GM18508 (cell line): Measurements from ENCODE around the gene NTMT1.

Source experiments
- ATAC-seq: cut with Tn5 transposase; IDR thresholded peaks from one replicate; pipeline ENCODE4 v1.9.1; 2021; ENCODE audit warnings: moderate number of reproducible peaks; ENCODE audit not compliant: insufficient read depth, unreplicated experiment

Gene NTMT1

DNA sequence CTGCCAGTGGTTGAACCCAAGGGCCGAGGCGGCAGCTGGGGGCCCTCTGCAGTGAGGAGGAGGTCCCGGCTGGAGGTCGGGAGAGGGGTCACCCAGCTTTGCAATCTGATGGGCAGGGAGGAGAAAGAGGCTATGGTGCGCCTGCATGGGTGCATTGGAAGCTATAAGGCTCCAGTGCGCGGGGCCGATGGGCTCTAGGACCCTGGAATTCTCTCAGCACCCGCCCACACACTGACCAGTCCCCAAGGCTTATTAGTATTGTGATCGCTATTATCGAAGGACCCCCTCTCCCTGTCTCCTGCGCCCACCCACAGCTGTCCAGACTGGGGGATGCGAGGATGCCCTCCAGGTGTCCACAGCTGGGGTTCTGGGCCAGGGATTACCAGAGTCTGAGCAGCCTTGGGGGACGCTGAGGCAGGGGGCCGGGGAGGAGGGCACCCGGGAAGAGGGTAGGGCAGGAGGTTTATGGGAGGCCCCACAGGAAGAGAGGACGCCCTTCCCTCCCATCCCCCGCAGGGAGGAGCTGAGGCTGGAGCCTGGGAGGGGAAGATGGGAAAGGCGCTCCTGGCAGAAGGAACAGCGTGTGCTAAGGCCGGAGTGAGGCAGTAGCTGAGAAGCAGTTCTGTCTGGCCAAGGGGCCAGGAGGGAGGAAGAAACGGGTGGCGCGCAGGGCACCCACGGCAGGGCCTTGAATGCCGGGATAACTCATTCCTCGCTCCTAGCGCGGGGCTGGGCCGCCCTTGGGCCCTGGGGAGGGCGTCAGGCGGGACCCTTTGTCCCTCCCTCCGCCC lies 29.2 kb upstream of the NTMT1 start:
- ATAC-seq: no peak

DNA sequence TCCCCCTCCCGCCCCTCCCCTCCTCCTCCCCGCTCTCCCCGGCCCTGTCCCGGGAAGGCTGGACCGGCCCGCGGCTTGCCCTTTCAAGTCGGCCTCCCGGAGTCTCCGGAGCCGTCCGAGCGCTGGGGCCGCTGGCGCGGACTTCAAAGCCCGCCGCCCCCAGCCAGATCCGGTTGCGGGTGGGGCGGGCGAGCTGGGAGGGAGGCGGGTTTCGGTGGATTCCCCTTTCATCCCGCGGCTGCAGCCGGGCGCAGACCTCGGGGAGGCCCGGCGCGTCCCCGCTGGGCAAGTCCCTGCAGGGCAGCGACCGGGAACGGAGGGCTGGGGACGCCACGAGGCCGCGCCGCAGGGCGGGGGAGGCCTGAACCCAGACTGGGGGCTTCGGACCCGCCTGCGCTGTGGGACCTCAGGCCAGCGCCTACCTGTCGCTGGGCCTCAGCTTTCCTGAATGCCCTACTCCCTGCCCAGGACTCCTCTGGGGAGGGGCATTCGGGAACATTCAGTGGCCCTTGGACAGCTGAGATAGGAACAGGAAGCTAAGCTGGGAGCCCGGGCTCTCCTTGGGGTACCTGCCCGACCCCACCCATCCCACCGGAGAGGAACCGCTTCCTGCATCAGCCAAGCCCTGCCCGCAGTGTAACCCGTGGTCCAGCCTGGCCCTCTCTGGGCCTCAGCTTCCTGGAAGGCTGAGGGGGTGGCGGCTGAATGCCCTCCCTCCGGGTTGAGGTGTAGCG lies 28.4 kb upstream of the NTMT1 start:
- no peak for ATAC-seq

DNA sequence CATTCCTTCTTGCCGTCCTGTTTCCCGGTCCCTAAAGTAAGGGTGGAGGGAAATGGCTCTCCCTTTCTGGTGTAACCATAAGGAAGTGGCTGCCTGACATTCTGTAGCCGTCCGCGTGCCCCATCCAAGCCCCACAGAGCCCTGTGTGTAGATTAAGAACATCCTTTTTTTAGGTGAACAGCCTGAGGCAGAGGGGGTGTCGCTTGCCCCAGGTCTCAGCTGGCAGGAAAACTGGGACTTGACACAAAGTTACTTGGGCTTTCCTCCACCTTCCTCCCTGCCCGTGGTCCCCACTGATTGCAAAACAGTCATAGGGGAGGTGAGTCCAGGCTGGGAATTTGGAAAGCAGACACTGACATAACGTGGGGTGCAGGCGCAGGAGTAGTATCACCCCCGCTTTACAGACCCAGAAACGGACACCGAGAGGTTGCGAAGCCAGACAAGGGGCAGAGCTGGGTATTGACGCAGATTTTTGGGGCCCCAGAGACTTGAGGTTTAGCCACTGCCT lies 27.8 kb upstream of the NTMT1 start:
- no peak for ATAC-seq

DNA sequence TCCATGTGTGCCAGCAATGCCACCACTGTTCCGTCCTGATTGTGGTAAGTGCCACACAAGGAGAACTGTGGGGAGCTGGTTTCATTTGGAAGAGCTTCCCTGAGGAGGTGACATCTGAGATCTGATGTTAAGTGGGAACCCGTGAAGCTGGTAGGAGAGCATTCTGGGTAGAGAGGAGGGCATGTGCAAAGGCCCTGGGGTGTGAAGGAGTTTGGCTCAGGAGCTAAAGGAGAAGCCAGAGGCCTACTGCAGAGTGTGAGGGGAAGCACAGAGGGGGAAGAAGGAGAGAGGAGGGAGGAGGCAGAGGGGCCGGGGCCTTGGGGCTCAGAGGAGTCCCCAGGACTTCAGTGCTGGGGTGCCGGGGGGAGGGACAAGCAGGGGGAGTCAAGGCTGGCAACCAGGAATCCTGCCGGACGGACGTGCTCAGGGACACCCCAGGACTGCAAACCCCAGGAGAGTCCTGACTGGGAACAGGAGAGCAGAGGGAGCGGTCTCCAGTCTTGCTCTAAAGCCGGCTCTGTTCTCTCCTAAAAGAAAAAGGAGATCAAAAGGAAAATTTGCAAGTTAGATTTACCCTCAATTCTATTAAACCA lies 24.8 kb upstream of the NTMT1 start:
- ATAC-seq: no peak

DNA sequence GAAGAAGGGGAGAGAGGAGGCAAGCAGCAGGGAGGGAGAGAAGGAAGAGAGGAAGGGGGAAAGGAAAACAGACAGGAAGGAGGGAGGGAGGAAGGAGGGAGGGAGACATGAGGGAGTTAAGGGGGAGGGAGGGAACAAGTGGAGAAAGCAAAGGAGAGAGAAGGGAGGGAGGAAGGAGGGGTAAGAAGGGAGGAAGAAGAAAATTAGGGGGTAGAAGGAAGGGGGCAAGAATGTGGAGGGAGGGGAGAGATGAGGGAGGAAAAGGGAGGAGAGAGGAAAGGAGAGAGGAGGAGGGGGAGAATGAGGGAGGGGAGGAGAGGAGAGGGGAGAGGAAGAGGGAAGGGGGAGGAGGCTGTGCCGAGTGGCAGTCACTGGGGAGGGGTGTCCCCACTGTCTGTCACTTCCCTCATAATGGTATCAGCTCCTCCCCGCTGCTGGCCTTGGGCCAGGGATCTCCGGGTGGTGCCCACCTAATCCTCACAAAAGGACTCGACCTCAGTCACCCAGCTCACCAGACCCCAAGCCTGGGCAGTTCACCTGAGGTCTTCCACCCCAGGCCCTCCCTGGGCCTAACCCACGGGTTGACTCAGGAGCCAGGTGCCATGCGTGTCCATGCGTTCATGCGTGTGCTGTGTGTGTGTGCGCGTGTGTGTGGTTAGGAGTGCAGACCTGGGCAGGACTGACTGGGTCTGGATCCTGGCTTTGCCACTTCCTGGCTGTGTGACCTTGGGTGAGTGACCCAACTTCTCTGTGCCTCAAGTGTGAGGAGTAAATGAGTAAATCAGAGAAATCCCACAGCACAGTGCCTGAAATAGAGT lies 23.2 kb upstream of the NTMT1 start:
- no peak for ATAC-seq

DNA sequence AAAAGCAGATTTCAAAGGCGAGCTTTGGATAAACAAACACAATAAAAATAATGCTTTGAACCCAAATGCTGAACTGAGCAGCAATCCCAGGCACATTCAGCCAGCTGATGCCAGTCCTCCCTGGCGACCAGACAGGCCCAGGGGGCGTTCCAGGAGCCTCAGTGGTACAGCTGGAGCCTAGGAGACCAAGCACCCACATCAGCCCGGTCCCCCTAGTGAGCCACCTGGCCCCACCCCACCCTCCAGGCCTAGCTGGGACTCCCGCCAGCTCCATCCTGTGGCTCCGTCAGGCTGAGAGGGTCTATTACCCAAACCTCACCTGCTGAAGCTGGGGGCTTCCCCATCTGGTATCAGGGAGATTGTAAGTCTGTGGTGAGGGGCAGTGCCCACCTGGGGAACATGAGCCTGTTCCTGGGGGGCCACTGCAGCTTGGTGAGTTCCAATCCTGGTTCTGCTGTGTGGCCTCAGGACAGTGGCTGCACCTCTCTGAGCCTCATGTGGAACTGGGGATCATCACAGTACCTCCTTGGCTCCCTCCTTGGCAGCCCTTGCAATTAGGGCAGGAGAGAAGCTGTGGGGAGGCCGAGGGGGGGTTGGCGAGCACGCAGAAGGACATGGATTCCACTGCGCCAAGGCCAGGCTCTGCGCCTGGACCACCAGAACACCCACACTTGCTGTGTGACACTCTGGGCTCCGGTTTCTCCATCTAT lies 21.8 kb upstream of the NTMT1 start:
- ATAC-seq: no peak

DNA sequence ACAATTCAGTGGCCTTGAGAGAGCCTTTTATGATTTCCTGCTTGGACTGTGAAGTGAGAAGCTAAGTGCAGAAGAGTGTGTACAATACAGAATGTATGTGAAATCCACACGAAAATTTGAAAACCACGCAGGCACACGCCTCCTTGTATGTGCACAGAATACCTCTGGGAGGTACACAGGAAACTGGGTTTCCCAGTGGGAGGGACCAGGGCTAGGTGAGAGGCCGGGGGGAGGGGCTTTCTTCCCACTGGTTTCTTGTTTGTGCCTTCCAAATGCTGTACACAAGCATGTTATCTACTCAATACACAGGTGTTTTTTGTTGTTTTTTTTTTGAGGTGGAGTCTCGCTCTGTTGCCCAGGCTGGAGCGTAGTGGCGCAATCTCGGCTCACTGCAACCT lies 21.2 kb upstream of the NTMT1 start:
- ATAC-seq: no peak

DNA sequence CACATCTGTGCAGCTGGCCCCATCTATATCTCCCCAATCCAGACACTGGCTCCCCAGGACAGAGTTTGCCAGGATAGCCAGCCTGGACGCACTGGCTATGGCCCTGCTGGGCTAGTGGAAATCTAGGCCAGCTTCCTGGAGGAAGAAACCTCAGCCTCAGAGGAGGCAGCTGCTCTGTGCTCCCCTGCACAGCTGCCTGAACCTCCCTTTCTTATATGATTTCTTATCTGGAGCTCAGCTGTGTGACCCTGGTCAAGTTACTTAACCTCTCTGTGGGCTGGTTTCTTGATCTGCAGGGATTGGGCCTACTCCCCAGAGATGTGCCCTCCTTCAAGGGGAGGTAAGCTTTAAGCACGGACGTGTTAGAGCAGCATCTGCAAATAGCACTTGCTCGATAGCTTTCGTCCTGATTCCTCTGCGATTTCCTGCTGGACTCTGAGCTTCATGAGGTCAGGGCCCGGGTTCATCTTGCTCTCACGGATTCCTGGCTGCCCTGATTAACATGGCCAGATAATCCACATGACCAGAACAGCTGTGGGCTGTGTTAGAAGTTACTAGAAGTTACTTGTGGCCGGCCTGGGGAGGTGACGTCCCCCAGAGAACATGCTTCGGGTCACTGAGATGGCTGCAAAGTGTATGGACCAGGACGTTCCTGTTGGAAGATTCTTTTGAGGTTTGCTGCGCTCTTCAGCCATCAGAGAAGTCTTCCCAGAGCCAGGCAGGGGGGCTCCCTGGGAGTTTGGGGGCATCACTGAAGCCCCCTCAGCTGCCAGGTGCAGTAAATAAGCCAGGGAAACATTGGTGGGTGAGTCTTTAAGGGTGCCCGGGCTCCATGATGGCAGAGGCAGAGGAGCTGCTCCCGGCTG lies 19.6 kb upstream of the NTMT1 start:
- no peak for ATAC-seq

DNA sequence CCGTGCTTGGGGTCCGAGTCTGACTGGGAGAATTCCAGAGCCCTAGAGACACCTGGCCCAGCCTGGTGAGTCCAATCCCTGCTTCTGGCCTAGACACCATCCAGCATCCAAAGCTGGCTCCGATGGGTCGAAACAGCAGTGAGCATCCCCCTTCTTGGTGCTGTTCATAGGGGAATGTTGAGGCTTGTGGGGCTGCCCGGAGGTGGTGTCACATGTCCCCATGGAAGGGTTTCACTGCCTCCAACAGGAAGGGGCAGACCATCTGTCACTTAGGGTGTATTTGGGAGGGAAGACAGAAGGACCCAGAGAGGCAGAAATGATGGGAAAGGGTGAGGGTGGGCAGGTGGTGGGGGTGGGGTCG lies 19.0 kb upstream of the NTMT1 start:
- ATAC-seq: no peak

DNA sequence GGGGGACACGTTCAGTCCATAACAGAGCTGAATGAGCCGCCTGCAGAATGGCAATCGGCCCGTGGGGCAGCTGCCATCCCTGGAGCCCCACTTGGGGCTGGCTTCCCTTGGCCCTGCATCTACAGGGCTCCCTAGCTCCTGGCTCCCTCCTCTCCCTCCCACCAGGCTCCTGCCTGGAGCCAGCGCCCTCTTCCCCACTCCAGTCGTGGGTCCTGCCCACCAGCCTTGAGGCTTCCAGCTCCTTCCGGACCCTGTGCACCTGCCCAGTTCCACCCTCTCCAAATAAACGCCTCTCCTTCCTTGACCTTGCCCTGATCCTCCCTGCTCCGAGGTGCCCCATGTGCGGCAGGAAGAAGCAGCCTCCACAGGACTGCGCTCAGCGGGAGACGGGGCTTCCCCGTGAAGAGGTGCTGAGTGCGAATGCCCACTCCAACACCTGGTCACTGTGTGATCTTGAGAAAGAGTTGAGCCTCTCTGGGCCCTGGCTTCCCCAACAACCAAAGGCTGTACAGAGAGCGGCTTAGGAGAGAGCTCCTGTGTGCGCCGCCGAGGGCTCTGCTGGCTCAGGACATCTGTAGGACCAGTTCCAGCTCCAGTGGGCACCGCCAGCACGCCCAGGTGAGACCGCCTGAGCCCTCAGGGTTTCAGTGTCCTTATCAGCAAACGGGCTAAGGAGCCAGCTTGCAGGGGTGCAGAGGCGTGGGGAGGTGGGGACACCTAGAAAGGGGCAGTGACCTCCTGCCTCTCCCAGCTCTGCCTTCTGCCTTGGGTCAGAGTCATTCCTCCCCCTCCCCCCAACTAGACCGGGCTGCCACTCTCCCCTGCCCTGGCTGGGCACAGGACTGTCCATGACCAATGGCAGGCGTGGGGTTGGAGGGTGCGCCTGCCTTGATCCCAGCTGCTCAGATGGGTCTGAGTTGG lies 17.1 kb upstream of the NTMT1 start:
- ATAC-seq: no peak

DNA sequence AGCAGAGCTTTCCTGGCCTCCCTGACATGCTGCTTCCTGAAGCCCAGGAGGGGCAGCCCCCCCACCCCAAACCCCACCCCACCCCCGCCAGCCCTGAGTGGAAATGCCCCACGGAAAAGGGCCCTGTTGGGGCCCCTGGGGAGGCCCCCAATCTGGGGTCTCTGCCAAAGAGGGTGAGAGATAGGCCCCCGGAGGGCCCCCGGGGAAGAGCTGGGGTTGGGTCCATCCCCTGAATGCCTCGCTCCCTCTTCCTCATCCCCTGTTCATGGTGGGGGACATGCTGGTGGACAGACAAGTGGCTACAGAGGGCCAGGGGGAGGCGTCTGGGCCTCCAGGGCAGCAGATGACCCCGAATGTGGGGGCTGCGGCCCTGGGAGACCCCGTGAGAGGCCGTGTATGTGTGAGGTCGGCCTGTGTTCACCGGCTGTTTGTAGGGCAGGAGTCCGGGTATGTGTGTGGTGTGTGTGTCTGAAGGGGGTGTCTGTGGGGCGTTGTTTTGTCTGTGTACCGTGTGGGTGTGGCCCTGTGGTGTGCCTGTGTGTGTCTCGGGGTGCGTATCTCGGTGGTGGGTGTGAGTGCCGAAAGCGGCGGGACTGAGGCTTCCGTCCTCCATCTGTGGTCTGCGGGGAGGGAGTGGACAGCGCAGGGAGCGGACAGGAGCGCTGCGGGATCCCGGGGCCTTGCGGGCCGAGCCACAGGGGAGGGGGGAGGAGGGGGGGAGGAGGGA lies 16.3 kb upstream of the NTMT1 start:
- no peak for ATAC-seq

DNA sequence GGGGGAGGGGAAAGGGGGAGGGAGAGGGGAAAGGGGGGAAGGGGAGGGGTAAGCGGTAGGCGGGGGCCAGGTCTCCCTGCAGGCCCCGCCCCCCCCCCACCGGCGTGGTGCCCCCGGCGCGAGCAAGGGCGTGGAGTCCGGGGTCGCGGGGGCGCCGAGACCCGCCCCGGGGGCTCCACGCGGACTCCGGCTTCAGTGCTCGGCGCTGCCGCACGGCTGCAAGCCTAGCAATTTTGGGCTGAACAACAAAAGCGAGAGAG lies 15.8 kb upstream of the NTMT1 start:
- no peak for ATAC-seq

DNA sequence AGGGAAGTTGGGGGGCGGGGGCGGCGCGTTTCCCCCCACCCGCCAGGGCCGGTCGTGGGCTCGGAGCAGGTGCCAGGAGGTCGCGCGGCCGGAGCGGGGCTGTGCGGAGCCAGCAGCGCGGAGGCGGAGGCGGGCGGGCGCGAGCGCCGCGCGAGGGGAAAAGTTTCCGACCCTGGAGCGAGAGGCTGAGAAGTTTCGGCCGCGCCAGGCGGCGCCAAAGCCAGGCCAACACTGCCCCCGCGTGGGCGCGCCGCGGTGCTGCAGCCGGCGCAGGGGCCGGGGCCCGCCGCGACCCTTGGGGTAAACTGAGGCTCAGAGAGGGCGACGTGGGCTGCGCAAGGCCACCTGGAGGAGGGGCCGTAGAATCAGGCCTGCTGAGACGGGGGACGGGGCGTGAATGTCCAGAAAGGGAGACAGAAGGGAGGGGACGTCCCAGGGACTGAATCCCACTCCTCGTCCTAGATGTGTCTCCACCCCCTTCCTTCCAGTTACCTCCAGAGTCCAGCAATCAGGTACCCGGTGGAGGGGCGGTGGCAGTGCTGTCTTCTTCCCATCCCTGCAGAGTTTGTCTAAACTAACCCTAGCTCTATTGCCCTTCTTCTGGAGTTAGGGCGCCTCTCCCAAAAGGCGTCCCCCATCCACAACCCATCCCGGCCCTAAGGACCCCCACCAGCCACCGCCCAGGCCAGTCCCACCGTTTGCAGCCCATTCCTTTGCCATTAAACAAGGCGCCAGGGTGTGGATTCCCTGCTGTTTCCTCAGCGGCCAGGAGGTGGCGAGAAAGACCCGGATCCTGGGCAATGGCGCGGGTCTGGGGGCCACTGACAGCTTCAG lies 15.3 kb upstream of the NTMT1 start:
- ATAC-seq: no peak

DNA sequence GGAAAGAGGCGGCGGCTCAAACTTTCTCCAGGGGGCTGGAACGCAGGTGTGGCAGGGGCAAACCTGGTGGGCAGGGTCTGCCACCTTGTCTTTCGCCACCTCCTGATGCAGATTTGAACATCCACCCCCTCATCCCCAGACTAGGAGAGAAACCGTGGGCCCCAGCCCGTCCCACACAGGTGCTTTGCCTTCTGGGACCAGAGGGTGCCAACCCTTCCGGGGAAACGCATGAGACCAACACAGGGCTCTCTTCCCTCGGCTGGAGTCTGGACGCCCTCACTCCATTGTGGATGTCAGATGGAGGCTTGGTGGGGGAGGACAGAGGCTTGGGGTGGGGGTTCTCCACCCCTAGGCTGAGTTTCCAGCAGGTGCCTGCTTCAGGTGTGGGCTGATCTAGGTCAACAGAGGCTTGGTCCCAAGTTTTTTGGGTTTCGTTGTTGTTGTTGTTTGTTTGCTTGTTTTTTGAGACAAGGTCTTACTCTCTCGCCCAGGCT lies 14.6 kb upstream of the NTMT1 start:
- no peak for ATAC-seq

DNA sequence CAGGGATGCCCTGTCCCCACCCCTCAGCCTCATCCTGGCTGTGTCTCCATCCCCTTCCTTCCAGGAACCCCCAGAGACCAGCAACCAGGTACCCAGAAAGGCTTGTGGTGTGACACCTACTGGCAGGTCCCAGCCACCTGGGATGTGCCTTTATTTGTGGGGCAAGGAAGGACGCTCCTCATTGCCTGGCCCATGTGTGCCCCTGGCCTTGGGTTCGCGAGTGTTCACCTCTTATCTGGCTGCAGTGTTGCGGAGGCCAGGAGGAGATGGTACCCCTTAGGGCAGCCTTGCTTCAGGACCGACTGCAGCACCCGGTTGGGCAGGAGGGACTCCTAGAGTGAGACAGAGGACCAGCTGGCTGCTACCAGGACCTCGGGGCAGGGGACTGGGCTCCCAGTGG lies 13.8 kb upstream of the NTMT1 start:
- ATAC-seq: no peak

DNA sequence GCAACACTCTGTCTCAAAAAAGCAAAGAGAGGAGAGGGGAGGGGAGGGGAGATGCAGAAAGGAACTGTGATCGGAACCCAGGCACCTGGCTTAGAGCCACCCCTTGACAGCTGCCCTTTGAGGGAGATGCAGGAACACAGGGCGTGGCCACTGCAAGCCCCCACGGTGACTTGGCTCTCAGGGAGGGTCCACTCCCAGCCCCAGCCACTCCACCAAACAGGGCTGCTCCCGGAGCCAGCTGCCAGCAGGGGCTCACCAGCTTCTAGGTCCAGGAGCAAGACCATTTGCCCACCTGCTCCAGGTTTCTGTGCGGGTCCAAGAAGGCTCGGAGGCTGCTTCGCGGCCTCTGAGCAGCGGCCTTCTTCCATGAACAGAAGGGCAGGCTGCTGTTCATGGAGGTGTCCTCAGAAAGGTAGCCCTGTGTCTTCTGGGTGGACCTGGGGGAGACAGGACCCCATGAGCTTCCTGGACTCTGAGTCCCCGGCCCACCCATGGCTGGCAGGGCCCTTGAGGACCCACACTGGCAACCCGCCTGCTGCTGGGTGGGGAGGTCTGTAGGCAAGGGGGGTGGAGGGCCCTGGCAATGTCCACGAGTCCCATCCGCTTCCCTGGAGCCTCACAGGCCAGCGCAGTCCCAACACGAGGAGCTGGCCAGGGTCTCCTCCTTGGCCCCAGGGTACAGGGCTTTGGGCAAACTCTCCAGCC lies 13.0 kb upstream of the NTMT1 start:
- no peak for ATAC-seq
